Measurements from ENCODE around the gene IMMT. TPM values are rescaled to one million over a fixed set of nuclear protein-coding genes. Genes with fewer than 3 reads are reported as not detected.

The IMMT gene
- total RNA-seq, 6 donors from 2014 or later: 36.7 to 65.4 (median 54.8) TPM

DNA sequence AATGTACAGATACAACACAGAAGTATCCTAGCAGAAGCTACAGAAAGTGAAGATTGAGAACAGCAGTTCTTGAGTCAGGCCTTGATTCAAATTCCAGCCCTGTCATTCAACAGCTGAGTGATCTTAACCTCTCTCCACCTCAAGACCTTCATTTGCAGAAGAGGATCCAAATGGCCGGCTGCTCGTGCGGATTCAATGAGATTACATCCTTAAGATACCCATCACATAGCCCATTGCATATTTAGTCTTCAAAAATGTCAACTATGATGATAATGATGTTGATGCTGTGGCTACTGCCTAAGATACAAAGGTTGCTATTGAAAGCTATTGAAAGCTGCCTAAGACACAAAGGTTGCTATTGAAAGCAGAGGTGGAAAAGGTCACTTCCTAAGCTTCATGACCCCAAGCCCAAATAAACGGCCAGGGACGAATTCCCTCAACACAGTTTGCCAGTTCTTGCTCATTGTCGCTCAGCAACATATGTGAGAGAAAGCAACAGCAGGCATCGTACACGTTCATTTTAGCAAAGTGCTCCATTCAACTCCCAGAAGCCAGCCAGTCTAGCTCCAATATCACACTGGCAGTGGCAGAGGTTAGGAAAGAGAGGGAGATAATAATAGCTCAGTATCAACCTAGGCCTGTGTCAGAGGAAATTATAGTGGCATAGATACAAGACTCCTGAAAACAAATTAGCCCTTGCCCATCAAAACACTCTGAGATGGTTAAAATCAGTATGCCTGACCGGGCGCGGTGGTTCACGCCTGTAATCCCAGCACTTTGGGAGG lies 40.1 kb upstream of the IMMT start:
- TF ChIP-seq, protein P1, sequence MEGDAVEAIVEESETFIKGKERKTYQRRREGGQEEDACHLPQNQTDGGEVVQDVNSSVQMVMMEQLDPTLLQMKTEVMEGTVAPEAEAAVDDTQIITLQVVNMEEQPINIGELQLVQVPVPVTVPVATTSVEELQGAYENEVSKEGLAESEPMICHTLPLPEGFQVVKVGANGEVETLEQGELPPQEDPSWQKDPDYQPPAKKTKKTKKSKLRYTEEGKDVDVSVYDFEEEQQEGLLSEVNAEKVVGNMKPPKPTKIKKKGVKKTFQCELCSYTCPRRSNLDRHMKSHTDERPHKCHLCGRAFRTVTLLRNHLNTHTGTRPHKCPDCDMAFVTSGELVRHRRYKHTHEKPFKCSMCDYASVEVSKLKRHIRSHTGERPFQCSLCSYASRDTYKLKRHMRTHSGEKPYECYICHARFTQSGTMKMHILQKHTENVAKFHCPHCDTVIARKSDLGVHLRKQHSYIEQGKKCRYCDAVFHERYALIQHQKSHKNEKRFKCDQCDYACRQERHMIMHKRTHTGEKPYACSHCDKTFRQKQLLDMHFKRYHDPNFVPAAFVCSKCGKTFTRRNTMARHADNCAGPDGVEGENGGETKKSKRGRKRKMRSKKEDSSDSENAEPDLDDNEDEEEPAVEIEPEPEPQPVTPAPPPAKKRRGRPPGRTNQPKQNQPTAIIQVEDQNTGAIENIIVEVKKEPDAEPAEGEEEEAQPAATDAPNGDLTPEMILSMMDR (IDR thresholded peaks at IDR 0.05): no peak
- no peak for TF ChIP-seq POLR2AphosphoS5 (IDR thresholded peaks at IDR 0.05)
- DNase-seq (no peak), ATAC-seq (ENCODE audit: low FRiP score in 2 of 2) (no peak)
- Histone ChIP-seq H3K9me3 (no peaks in the 10 kb centered on the region), H3K4me3 (no peak overlapping the region), H3K36me3 (no peaks in the 10 kb centered on the region), H3K27ac (no peak overlapping the region), H3K27me3 (no peaks in the 10 kb centered on the region), H3K4me1 (no peaks in the 10 kb centered on the region)
- 74 to 78% methylated on average over 12 of the region's 12 CpGs for WGBS, 2 donors

DNA sequence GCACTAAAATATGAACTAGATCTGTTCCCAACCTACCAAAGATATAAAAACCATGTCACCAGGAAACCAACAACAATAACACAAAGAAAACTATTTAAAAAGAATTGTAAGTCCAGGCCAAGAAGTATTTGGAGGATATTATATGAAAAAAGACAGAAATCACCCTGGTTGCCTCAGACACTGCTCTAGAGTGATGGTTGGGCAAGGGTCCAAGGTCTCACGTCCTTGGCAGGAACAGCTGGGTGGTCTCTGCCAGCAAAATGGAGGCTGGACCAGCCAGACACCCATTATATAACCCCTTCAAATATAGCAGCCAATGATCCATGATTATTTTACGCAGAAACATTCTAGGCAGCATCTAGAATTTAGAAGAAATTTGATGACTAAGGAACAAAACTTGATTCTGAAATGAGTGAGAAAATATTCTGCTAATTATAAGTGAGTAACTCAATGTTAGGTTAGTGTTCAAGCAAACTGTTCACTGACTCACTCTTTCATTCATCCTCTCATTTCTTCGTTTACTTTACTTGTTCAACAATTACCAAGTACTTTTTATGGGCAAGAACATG lies 39.4 kb upstream of the IMMT start:
- H3K36me3 ChIP-seq: no peaks in the 10 kb centered on the region
- TF ChIP-seq, protein P1 (IDR thresholded peaks at IDR 0.05): no peak
- TF ChIP-seq EP300 (IDR thresholded peaks at IDR 0.05) (no peak), POLR2AphosphoS5 (IDR thresholded peaks at IDR 0.05) (no peak), POLR2A (IDR thresholded peaks at IDR 0.05) (no peak)
- H3K27me3 ChIP-seq: no peaks in the 10 kb centered on the region
- WGBS, 2 donors: 55 to 57% methylated on average over 3 of the region's 3 CpGs
- no peaks in the 10 kb centered on the region for H3K4me1 ChIP-seq
- H3K4me3 ChIP-seq: no peak overlapping the region
- H3K27ac ChIP-seq: no peak overlapping the region
- no peaks in the 10 kb centered on the region for H3K9me3 ChIP-seq
- DNase-seq (no peak), ATAC-seq (ENCODE audit: low FRiP score in 2 of 2) (no peak)

DNA sequence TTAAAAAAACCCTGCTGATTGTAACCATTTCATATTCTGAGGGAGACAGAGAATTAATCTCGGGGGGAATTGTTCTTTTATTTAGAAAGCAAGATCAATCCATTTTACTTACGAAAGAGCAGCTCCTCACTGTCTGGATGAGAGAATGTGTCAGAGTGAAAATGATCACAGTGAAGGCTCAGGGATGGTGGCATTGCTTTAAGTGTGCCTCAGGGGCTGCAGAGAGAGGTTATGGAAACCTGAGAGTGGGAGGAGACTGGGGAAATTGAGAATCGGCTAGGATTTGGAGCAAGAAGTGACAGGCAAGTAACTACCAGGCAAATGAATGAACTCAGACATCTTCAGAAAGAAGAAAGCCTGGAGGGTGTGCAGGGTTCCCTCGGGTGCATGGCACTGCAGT lies 38.2 kb upstream of the IMMT start:
- 62 to 63% methylated on average over 4 of the region's 4 CpGs for WGBS, 2 donors
- TF ChIP-seq POLR2AphosphoS5 (IDR thresholded peaks at IDR 0.05) (no peak), EP300 (IDR thresholded peaks at IDR 0.05) (no peak), POLR2A (IDR thresholded peaks at IDR 0.05) (no peak)
- TF ChIP-seq, protein P1 (IDR thresholded peaks at IDR 0.05): no peak
- no peak overlapping the region for H3K27ac ChIP-seq

DNA sequence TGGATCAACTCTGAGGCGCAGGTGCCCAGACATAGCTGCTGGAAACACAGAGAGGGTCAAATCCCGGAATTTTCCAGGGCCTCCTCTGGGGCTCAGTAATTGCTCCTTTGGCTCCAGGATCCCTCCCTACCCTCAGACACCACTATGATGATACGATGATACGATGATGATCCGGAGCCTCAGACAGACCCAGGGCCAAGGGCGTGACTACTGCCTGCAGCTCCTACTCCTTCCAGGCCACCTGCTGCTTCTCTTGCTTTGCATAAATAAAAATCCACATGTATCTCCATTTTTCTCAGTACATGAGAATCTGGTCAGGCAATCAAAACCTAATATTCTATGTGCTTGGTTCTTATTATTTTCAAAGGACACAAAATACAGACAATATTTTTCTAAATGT lies 37.6 kb upstream of the IMMT start:
- no peak overlapping the region for H3K27ac ChIP-seq
- no peaks in the 10 kb centered on the region for H3K4me1 ChIP-seq
- 94 to 97% methylated on average over 6 of the region's 6 CpGs for WGBS, 2 donors
- H3K36me3 ChIP-seq: no peaks in the 10 kb centered on the region
- H3K27me3 ChIP-seq: no peaks in the 10 kb centered on the region
- H3K9me3 ChIP-seq: no peaks in the 10 kb centered on the region
- no peak overlapping the region for H3K4me3 ChIP-seq
- DNase-seq (no peak), ATAC-seq (ENCODE audit: low FRiP score in 2 of 2) (no peak)
- no peak for TF ChIP-seq POLR2AphosphoS5 (IDR thresholded peaks at IDR 0.05)
- no peak for TF ChIP-seq EP300 (IDR thresholded peaks at IDR 0.05)
- no peak for TF ChIP-seq POLR2A (IDR thresholded peaks at IDR 0.05)
- TF ChIP-seq, protein P1 (IDR thresholded peaks at IDR 0.05): no peak

More for the DNA sequence above, 38.2 kb upstream of the IMMT start:
- no peak for DNase-seq
- Histone ChIP-seq H3K27me3 (no peaks in the 10 kb centered on the region), H3K36me3 (no peaks in the 10 kb centered on the region), H3K9me3 (no peaks in the 10 kb centered on the region), H3K4me3 (no peak overlapping the region), H3K4me1 (no peaks in the 10 kb centered on the region)
- ATAC-seq (ENCODE audit: low FRiP score in 2 of 2): no peak

All from upper lobe of left lung (tissue), 6 donors.